HG03571 (cell line): ENCODE results near the gene TACC3.

Experiments used
- ATAC-seq: cut with Tn5 transposase; IDR thresholded peaks from one replicate; pipeline ENCODE4 v1.9.1; 2021; ENCODE audit not compliant: unreplicated experiment

TACC3 gene

DNA sequence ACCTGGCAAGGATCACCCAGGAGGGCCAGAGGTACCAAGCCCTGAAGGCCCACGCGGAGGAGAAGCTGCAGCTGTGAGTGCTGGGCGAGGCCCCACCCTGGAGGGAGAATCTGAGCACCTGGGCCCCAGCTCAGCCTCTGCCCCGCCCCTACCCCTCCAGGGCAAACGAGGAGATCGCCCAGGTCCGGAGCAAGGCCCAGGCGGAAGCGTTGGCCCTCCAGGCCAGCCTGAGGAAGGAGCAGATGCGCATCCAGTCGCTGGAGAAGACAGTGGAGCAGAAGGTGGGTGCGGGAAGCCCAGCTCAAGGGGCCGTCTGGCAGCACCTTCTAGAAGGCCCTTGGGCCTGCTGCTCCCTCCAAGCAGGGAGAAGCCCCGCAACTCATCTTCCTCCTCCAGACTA is 23.2 kb downstream of the TACC3 start:
- no peak for ATAC-seq

DNA sequence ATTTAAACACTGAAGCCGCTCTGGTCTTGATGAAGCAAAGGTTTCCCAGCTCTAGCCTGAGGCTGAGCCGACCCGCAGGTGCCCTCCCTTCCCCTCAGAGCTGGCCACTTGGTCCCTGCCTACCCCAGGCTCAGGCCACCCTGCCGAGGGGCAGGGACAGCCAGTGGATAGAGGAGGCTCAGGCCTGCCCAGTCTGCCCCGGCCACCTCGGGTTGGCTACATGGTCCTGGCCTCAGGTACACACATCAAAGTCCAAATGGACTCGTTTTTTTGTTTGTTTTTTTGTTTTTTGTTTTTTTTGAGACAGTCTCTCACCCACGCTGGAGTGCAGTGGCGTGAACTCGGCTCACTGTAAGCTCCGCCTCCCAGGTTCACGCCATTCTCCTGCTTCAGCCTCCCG is 23.8 kb downstream of the TACC3 start:
- no peak for ATAC-seq

DNA sequence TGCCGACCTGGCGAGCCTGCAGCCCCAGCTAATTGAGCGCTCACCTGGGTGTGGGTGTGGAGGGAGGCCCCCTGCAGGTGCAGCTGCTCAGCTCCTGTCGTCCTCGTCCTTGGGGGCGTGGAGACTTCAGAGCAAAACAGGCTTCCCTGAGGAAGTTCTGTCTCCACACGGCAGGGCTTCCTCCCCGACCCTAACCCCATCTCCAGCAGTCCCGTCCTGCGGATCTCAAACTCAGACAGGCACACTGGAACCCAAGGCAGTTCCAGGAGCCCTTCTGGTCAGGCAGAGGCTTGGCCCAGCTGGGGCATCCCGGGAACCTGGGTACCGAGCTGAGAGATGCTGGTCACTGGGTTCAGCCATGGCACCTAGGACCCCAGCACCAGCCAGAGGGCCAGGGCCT is 24.4 kb downstream of the TACC3 start:
- no peak for ATAC-seq

DNA sequence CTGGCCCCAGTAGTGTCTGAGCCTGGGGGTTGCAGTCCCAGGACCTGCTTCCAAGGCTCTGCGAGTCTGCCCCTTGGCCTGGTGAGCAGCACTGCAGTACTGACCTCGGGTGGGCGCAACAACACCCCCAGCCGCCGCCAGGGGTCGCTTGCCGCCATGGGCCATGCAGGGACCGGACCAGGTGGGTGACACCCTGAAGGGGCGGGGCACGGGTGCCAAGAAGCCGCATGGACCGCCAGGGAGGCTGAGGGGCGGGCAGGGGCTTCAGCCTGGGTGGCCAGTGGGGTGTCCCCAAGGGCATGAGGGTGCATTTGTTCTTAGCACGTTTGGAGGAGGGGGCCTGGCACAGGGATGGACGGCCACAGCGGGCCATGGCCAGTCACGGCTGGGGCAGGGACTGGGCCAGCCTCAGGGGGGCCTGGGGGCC is 25.0 kb downstream of the TACC3 start:
- ATAC-seq = peak; percentile 63

DNA sequence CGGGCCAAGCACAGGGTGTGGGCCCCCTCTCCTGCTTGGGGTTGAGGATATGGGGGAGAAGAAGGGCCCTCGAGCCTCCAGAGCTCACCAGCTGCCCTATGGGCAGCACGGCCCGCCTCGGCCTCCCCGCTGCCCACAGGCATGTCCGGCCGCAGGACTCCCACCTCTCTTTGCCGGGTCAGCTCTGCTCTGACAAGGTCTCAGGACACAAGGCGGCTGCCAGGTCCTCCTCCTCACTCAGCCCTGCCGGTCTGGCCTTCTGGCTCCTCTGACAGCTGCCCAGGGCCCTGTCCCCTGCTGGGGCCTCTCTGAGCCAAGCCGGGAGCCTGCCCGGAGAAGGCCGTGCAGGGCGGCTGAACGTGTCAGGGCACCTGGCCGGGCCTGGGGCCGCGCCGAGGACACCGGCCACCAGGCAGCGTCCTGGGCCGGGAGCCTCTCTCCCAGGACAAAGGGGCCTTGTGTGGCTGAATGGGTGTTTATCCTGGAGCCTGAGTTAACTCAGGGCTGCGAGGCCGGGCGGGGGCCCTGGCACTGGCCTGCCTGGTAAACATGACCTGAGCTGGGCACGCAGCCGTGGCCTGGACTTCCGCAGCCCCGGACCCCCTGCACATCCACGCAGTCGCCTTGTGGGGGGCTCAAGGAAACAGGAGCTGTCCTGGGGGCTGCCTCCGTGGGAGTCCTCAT is 25.7 kb downstream of the TACC3 start:
- ATAC-seq = no peak

DNA sequence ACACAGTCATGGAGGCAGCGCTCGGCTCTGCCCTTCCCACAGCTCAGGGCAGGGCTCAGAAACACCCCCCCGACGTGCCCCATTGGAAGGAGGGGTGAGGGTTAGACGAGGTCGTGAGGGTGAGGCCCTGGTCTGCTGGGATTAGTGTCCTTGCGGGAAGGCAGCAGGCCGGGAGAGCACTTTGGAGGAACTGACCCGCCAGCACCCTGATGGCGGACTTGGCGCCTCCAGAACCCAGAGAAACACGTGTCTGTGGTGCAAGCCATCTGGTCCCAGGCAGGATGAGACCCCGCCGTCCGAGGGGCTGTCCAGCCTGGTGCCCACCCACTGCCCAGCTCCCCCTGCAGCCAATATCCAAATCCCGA is 26.3 kb downstream of the TACC3 start:
- ATAC-seq = no peak

DNA sequence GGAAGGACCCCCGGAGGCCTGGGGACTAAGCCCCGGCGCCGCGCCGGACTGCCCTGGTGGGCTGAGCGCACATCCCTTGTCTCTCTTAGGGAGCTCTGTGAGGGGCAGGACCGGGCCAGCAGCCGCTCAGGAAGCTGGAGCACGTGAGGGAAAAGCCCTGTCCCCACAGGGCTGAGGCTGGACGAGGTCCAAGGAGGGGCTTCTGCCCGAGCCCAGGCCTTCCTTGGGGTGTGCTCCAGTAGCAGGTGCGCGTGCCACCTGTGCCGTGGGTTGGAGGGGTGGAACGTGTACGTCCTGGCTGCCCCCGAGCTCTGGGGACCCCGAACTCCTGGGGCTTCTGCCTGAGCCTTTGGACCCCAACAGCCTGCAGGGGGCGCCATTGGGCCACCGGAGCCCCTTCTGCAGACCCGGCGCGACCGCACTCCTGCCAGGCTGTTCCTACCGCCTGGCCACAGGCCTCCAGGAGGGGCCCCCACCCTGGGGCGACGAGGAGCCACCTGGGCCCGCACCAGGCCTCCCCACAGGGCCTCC is 27.2 kb downstream of the TACC3 start:
- ATAC-seq = no peak

DNA sequence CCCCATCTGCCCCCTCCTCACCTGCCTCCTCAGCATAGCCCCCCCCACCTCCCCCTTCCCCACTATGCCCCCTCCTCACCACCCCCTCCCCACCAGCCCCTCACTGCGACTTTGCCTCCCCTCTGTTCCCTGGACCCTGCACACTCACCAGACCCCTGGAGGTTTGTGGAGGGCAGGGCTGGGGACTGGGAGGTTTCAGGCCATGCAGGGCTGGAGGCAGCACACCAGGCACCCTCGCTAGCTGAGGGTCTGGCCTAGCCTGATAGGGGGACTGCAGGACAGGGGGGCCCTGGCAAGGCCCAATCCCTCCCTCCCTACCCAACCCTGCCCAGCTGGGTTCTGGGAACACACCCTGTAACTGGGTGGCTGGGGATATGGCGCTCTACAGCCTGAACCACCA is 28.0 kb downstream of the TACC3 start:
- ATAC-seq = no peak

DNA sequence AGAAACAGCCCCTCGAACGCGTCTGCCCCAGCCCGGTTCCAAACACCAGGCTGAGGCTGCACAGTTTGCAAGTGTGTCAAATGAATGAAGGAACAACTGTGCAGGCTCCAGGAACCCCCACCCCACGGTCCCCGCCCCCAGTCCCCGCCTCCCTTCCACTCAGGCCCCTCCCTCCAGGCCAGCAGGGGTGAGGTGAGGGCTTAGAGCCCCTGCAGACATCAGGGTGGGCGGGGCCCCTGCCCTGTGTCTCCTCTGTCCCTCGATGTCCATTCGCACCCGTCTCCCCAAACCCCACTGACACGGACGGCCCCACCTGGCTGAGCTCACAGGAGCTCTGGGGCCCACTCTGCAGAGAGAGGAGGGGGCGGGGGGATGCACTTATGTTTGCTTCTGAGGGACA is 28.5 kb downstream of the TACC3 start:
- ATAC-seq = no peak

DNA sequence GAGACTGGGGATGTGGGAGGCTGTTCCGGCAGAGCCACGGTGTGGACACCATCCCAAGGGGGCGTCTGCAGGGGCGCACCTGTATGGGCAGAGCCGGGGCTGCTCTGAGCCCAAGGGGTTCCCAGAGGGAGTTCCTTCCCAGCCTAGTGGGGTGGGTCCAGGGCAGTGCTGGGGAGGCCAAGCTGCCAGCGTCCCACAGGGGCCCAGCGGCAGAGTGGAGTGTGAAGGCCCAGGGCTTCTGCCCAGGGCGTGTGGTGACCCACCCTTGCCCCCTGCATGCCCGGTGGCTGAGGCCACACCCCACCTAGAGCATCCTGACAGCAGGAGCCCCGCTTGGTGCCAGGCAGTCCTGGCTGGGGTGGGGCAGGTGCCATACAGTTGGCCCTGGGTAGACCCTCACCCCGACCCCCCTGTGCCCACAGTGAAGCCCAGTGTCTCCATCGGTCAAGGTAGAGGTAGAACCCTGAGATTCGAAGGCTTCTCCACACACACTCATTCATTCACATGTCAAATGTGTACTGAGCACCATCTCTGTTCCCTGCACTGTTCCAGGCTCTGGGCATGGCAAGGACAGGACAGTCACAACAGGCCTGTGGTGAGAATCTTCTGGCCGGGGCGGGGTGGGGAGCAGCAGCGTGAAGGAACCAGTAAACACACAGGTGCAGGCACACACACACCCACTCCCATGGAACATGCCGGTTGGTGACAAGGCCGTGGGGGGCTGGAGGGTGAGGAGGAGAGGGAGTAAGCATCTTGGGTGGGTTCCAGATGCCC is 29.2 kb downstream of the TACC3 start:
- ATAC-seq = no peak

DNA sequence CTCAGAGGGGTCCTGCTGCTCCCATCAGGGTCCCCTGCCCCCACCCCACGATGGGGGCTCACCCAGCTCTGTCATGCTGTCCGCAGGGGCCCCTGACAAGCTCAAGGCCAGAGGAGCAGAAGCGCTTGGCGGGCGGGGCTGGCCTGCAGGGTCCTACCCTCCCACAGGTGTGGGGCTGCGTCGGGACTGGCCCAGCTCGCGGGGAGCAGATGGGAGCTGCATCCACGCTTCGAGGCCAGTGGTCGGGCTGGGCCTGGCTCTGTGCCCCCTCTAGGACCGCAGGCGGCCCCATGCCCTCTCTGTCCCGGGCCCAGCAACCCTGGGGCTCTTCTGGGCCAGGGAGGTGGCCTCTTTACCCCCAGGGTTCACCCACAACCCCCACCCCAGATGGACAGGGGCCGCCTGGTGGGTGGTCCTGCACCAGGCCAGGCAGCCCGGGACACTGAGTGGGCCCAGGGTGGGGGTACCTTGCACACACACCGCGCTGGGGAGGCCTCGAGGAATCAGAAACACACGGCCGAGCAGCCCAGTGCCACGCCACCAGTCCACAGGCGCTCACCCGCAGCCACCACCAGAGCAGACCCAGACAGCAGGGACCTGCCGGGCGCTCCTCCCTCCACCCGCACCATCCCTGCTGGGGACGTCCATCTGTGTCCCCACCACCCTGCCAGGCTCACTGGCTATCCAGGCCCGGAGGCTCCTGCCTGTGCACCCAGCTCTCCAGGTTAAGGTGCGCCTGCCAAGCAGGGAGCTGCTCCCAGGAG is 30.0 kb downstream of the TACC3 start:
- ATAC-seq = no peak

DNA sequence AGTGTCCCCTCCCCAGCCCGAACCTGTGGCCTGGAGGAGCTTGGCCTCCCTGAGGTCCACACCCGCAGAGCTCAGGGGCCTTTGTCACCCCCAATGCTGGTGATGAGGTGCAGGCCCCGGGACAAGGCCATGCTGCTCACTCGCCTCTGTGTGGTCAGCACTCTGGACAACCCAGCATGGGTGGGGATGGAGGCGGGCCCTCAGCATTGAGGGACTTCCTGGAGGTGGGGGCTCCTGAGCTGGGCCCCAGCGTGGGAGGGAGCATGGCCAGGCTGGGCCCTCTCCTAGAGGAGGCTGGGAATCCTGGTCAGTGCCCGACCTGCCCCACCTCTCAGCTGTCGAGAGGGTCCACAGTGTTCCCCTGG is 30.6 kb downstream of the TACC3 start:
- ATAC-seq = no peak

DNA sequence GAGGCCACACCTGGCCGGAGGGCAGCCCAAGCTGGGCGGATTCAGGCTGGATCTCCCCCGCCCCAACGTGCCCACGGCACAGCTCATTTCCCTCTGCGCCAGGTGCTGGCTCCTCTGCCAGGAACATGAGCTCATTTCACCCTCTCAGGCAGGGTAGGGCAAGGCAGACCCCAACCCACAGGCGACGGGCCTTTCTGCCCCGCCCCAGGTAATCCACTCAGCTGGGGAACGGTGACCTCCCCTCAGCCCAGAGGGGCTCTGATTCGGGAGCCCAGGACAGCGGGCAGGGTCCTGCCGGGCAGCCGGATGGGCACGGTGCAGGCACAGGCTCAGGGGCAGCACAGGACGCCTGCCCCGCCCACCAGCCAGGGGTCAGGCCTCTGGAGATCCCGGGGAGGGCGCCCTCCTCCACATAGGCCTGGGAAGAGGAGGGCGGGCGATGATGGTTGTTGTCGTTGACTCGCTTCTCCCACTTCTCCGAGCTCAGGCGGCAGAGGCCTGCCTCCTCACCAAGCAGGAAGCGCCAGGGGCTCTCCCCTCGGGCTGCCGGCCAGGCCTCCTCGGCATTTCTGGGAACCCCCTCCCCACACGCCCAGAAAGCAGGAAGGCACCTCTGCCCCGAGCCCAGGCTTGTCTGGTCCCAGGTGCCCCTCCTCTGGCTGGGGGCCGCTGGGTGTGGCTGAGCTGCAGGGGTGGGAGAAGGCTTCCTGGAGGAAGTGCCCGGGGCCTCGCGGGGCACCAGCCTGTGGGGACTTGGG is 31.1 kb downstream of the TACC3 start:
- no peak for ATAC-seq

DNA sequence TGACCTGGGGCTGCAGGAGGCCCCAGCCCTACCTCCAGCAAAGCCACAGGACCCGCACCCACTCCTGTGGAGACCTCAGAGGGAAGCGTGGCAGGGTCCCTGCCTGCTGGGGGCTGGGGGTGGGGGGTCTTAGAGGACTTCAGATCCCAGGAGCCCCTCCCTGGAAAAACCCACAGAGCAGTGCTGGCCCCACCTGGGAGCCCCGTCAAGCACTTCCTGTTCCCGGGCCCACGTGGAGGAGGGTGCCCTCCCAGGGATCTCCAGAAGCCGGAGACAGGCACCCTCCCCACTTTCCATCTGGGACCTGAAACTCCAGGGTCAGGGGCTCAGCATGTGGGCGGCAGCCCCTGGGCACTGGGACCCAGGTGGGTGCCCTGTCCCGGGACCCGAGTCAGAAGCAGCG is 32.0 kb downstream of the TACC3 start:
- ATAC-seq = no peak

DNA sequence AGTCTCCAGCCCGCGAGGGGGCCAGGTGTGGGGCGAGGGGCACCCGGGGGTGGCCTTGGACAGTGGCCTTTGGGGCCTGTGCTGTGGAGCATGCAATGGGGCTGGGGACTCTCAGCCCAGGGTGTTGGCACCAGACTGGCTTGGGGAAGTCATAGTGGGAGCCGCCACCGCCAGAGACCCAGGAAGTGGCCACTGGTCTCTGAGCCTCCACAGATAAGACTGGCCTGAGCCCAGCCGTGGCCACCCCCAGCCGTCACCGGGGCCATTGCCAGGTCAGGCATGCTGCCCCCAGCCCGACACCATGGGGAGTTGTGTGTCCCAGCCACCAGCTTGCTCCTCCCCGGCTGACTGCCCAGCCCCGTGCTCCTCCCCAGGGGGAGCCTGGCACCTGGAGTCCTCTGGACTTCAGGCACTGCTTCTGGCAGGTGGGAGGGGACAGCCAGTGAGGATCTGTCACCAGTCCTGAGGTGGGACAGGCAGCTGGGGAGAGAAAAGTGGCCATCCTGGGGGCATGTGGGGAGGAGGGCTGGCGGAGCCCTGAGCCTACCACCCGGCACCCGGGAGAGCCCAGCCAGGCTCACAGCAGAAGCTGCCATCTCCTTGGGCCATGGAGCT is 32.5 kb downstream of the TACC3 start:
- ATAC-seq = no peak

DNA sequence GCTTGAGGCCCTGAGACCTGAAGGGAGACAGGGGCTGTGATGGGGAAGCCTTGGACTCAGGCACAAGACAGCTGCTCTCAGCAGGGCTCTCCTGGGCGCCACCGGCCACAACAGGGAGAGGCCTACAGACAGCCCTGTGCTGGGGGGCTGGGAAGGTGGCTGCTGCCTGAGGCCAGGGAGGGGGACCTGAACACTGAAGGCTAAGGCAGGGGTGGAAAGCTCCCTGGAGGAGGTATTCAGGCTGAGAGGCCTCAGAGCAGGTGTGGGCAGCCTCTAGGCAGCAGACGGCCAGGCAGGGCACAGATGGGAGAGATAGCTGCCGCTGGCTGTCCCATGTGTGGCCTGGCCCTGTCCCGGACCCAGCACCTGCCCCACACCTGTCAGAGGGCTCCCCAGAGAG is 33.0 kb downstream of the TACC3 start:
- ATAC-seq = no peak

DNA sequence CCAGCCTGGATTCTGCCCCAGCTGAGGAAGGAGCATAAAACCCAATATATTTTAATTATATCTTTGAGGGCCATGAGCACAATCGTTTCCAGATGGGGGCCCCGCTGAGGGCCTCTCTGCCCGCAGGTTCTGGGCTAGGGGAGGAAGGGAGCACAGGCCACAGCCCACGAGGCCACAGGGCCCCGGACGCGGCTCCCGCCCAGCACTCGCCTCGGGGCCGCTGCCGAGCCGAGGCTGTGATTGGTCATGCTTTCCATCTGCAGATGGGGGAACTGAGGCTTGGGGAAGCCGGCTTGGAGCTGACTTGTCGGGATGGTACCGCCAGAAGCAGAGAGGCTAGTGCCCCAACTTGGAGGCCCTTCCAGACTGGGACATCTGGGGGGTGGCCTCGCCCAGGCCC is 34.0 kb downstream of the TACC3 start:
- ATAC-seq = no peak

DNA sequence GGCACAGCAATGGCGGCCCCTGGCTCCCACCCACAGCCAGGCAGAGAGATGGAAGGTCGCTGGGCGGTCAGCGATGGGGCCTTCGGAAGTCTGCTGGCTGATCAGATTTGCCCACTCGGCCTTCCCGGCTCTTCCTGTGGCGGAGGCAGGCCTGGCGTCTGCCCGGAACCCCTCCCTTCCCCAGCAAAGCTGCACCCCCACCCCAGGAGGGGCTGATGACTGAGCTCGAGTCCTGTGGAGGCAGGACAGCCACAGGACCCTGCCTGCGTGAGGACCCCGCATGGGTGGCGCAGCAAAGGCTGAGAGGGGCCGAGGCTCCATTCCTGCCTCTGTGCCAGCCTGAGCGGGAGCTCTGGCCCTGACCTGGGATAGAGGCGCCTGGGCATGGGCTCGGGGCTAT is 34.8 kb downstream of the TACC3 start:
- ATAC-seq = no peak

DNA sequence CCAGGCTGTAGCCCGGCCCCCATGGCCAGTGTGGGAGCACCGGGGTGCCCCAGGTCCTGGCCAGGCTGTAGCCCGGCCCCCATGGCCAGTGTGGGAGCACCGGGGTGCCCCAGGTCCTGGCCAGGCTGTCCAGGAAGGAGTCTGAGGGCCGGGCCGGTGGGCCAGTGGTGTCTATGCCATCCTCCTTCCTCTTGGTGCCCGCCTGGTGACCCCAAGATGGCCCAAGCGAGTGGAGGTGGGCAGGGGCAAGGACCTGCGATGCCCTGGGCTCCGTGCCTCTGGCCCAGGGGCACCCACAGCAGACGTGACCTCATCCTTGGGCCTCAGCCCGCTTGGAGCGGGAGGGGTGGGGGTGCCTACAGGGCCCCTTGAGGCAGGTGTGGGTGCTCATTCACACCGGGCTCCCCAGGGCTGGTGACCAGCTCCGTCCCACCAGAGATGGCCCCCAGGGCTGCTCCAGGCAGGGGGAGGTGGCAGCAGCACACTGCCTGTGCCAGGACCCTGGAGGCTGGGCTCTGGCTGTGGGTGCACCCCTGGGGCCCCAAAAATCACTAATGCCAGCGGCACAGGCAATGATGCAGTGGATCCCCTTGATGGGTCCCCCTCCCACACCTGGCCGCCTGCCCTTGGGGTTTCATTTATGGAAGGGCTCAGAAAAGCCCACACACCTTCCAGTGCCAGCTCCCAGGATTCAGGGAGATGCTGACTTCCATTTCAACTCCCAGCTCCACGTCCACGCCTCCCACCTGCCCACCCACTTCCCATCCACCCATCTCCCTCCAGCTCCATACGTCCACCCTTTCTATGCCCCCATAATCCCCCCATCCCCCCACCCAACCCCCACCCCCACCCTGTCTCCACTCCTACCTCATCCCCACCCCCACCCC is 35.8 kb downstream of the TACC3 start:
- no peak for ATAC-seq

DNA sequence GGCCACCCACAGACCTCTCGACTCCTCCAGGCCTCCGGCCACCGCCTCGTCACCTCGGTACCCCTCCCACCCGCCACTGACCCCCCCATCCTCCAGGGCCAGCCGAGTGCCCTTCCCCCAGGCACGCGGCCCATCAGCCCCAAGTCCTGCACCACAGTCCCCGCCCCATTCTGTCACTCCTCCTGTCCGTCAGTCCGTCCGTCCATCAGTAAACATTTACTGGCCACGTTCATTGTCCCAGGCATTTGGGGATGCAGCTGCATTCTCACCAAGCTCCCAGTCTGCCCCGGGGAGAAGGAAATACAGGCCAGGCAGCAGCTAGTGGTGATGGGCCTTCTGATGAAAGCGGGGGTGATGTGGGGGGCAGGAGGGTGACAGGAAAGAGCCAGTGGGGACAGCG is 36.5 kb downstream of the TACC3 start:
- no peak for ATAC-seq
